HG03521 (cell line): Measurements from ENCODE around the gene MAGEA2B.
"Not testable (repeated sequence)": the region's sequence is repeated elsewhere in the genome, so short reads cannot be mapped to it uniquely, and the experiment has no call there.

ENCODE experiments used
- ATAC-seq: cut with Tn5 transposase; IDR thresholded peaks from one replicate; pipeline ENCODE4 v1.9.1; 2021; ENCODE audit warnings: mild to moderate bottlenecking, moderate library complexity; ENCODE audit not compliant: unreplicated experiment

The MAGEA2B gene

GRCh38 chrX:152713815-152714787, at the start of gene MAGEA2B:
Gene MAGEA2B (plus strand): TSS chrX:152714628. CDS start chrX:152717107, 2,479 bp downstream.
- ATAC-seq, result not testable (repeated sequence)

GRCh38 chrX:152674135-152674534, 40.3 kb upstream of the MAGEA2B start:
- ATAC-seq, result no peak

GRCh38 chrX:152674652-152675051, 39.8 kb upstream of the MAGEA2B start:
- not testable (repeated sequence) for ATAC-seq

GRCh38 chrX:152681012-152681411, 33.4 kb upstream of the MAGEA2B start:
- ATAC-seq, result not testable (repeated sequence)

GRCh38 chrX:152697952-152698931, 16.2 kb upstream of the MAGEA2B start, which contains the start of gene MAGEA3:
Gene MAGEA3 (plus strand): TSS chrX:152698794. CDS start chrX:152700833, 2,039 bp downstream.
- ATAC-seq, result not testable (repeated sequence)

- ATAC-seq, result not testable (repeated sequence)
These were observed 14.0 kb upstream of the MAGEA2B start for GRCh38 chrX:152700390-152700789.

GRCh38 chrX:152706500-152706899, 7.9 kb upstream of the MAGEA2B start:
- not testable (repeated sequence) for ATAC-seq

- not testable (repeated sequence) for ATAC-seq
These were observed 5.3 kb upstream of the MAGEA2B start, which contains the start of gene CSAG2 for GRCh38 chrX:152709173-152709572. Gene CSAG2 (minus strand): TSS chrX:152709273. CDS start chrX:152709112, 161 bp downstream.

GRCh38 chrX:152713195-152713594, 1.2 kb upstream of the MAGEA2B start:
- ATAC-seq, result not testable (repeated sequence)

GRCh38 chrX:152725409-152725808, 11.0 kb downstream of the MAGEA2B start:
- ATAC-seq, result no peak

GRCh38 chrX:152733261-152733975, 19.0 kb downstream of the MAGEA2B start, which contains the start of the genes CSAG1 and MAGEA12:
Gene CSAG1 (minus strand): TSS chrX:152733721. CDS start chrX:152732460, 1,261 bp downstream.
Gene MAGEA12 (plus strand): TSS chrX:152733757. CDS start chrX:152736162, 2,405 bp downstream.
- no peak for ATAC-seq

- ATAC-seq, result not testable (repeated sequence)
These were observed 19.9 kb downstream of the MAGEA2B start for GRCh38 chrX:152734143-152734858.

- no peak for ATAC-seq
These were observed 20.7 kb downstream of the MAGEA2B start for GRCh38 chrX:152735101-152735500.

- ATAC-seq, result no peak
These were observed 21.6 kb downstream of the MAGEA2B start for GRCh38 chrX:152735860-152736511.

GRCh38 chrX:152736528-152736927, 22.1 kb downstream of the MAGEA2B start:
- not testable (repeated sequence) for ATAC-seq

GRCh38 chrX:152738560-152738959, 24.1 kb downstream of the MAGEA2B start:
- ATAC-seq, result no peak

- ATAC-seq, result not testable (repeated sequence)
These were observed 39.5 kb downstream of the MAGEA2B start, which contains the start of gene MAGEA2 for GRCh38 chrX:152753686-152754650. Gene MAGEA2 (minus strand): TSS chrX:152753842. CDS start chrX:152751363, 2,479 bp downstream.
